Measurements from ENCODE around the gene BICC1. TPM values are rescaled to one million over a fixed set of nuclear protein-coding genes. Genes with fewer than 3 reads are reported as not detected.

The BICC1 gene
- total RNA-seq, 1 donor from 2014 or later = 9.3 TPM

DNA sequence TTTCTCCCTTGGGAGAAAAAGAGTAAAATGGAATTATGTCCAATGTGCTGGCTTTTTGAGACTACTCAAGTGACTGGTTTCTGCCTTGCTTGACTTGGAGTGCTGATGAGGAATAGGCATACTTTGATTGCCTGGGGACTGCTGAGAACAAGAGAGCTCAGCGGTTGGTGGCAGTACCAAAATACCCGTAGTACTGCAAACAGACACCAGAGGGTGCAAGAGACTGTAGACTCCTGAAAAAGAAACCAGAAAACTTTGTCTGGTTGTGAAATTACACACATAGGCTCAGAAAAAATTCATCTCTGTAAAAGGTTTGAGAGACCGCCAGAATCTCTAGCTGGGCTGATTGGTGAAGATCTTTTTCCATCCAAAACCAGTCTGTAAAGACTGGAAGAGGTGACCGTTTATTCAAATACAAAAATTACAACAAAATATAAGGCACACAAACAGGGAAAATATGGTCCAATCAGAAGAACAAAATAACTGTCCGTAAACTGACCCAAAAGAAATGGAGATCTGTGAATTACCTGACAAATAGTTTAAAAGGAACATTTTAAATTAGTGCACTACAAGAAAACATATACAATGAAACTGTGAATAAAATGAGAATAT, 18.5 kb downstream of the BICC1 start:
- Mint-ChIP-seq H3K4me1 (peaks cover 13% of the 10 kb centered on the region), H3K4me3 (no peak overlapping the region), H3K9me3 (peaks cover 28% of the 10 kb centered on the region), H3K36me3 (peaks cover 22% of the 10 kb centered on the region), H3K27me3 (ENCODE audit: low read depth) (peaks cover 4% of the 10 kb centered on the region), H3K27ac (no peak overlapping the region)
- TF ChIP-seq, protein P1, sequence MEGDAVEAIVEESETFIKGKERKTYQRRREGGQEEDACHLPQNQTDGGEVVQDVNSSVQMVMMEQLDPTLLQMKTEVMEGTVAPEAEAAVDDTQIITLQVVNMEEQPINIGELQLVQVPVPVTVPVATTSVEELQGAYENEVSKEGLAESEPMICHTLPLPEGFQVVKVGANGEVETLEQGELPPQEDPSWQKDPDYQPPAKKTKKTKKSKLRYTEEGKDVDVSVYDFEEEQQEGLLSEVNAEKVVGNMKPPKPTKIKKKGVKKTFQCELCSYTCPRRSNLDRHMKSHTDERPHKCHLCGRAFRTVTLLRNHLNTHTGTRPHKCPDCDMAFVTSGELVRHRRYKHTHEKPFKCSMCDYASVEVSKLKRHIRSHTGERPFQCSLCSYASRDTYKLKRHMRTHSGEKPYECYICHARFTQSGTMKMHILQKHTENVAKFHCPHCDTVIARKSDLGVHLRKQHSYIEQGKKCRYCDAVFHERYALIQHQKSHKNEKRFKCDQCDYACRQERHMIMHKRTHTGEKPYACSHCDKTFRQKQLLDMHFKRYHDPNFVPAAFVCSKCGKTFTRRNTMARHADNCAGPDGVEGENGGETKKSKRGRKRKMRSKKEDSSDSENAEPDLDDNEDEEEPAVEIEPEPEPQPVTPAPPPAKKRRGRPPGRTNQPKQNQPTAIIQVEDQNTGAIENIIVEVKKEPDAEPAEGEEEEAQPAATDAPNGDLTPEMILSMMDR (IDR thresholded peaks at IDR 0.05; ENCODE audit: unreplicated experiment) = peak; percentile 85
- peak in 1 of 2 experiments; percentile 78 for DNase-seq (ENCODE audit: low spot score in 2 of 2, unreplicated experiment in 2 of 2)

DNA sequence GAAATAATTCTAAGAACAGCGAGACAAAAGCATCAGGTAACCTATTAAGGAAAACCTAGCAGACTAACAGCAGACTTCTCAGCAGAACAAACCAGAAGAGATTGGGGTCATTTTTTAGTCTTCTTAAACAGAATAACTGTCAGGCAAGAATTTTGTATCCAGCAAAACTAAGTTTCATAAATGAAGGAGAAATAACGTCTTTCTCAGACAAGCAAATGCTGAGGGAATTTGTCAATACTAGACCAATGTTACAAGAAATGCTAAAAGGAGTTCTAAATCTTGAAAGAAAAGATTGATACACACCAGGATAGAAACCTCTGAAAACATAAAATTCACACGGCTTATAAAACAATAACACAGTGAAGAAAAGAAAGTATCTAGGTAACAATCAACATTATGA, 22.6 kb downstream of the BICC1 start:
- Mint-ChIP-seq H3K4me3 (no peak overlapping the region), H3K9me3 (peaks cover 67% of the 10 kb centered on the region), H3K4me1 (peaks cover 4% of the 10 kb centered on the region), H3K36me3 (peaks cover 35% of the 10 kb centered on the region), H3K27ac (no peak overlapping the region), H3K27me3 (ENCODE audit: low read depth) (no peaks in the 10 kb centered on the region)
- TF ChIP-seq, protein P1 (IDR thresholded peaks at IDR 0.05; ENCODE audit: unreplicated experiment) = no peak
- no peak for DNase-seq (ENCODE audit: low spot score in 2 of 2, unreplicated experiment in 2 of 2)

DNA sequence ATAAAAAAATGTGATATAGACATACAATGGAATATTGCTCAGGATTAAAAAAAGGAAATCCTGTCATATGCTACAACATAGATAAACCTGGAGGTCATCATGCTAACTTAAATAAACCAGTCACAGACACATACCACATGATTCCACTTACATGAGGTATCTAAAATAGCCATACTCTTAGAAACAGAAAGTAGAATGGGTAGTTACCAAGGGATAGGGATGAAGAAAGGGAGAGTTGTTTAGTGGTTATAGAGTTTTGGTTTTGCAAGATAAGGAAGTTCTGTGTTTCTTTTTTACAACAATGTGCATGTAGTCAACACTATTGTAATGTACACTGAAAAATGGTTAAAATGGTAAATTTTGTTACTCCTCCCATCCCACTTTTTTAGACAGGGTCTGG, 30.5 kb downstream of the BICC1 start:
- Mint-ChIP-seq H3K27ac (no peak overlapping the region), H3K4me1 (no peaks in the 10 kb centered on the region), H3K27me3 (ENCODE audit: low read depth) (no peaks in the 10 kb centered on the region), H3K9me3 (peaks cover 23% of the 10 kb centered on the region), H3K4me3 (no peak overlapping the region), H3K36me3 (peaks cover 10% of the 10 kb centered on the region)
- TF ChIP-seq, protein P1 (IDR thresholded peaks at IDR 0.05; ENCODE audit: unreplicated experiment) = no peak
- no peak for DNase-seq (ENCODE audit: low spot score in 2 of 2, unreplicated experiment in 2 of 2)

DNA sequence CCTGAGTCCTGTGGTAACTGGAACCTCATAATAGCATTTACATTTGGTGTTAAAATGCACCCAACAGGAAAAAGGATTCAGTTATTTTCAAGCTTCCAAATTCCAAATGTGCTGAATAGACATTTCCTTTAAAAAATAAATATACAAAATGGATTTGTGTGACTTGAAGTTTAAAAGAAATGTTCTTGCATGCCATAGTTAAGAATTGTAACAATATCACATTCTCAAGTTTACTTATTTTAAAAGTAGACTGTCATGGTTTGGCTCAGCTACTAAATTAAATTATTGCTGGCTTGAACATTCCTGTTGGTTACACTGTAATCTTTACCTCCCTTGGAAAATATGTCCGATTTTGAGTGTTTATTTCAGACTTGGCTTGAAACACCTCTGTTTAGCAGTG, 31.5 kb downstream of the BICC1 start:
- DNase-seq (ENCODE audit: low spot score in 2 of 2, unreplicated experiment in 2 of 2) = no peak
- no peak overlapping the region for H3K27ac Mint-ChIP-seq
- no peaks in the 10 kb centered on the region for H3K4me1 Mint-ChIP-seq
- H3K36me3 Mint-ChIP-seq = peaks cover 5% of the 10 kb centered on the region
- H3K9me3 Mint-ChIP-seq = peaks cover 13% of the 10 kb centered on the region
- no peaks in the 10 kb centered on the region for H3K27me3 Mint-ChIP-seq (ENCODE audit: low read depth)
- H3K4me3 Mint-ChIP-seq = no peak overlapping the region
- TF ChIP-seq, protein P1 (IDR thresholded peaks at IDR 0.05; ENCODE audit: unreplicated experiment) = no peak

DNA sequence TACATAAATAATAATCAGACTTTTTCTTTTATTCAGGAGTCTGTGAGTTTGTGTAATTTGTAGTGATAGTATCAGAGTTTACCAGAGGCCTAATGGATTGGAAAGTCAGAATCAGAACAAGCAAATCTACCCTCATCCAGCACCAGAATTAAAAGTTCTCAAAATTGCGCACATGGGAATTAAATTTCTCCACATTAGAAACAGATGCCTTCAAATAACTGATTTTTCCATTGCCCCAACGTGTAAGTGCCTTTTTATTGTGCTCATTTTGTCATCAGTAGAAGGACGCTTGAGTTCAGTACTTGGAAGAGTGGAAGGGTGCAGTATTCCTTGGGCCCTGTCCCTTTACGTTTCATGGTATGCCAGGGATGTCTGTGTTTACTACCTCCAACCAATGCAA, 32.8 kb downstream of the BICC1 start:
- no peak overlapping the region for H3K4me3 Mint-ChIP-seq
- no peak for DNase-seq (ENCODE audit: low spot score in 2 of 2, unreplicated experiment in 2 of 2)
- H3K36me3 Mint-ChIP-seq = no peaks in the 10 kb centered on the region
- TF ChIP-seq, protein P1 (IDR thresholded peaks at IDR 0.05; ENCODE audit: unreplicated experiment) = no peak
- no peaks in the 10 kb centered on the region for H3K4me1 Mint-ChIP-seq
- no peak overlapping the region for H3K27ac Mint-ChIP-seq
- H3K27me3 Mint-ChIP-seq (ENCODE audit: low read depth) = no peaks in the 10 kb centered on the region
- H3K9me3 Mint-ChIP-seq = no peaks in the 10 kb centered on the region

DNA sequence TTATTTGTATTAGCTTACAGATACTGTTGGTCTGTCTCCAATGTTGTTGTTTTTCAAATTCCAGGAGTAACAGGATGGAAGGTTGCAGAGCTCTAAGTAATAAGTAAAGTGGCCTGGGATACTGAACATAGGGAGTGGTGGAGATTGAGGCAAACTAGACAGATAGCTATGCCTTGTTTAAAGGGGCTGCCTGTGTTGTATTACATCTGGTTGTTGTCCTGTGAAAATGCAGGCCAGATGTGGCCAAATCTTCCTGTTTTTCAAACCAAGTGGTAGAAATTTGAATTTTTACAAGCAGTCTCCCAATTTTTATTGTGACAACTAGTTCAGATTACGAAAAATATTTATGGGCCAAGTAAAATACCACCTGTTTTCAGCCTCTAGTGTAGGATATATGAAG, 33.5 kb downstream of the BICC1 start:
- DNase-seq (ENCODE audit: low spot score in 2 of 2, unreplicated experiment in 2 of 2) = no peak
- no peaks in the 10 kb centered on the region for H3K4me1 Mint-ChIP-seq
- H3K36me3 Mint-ChIP-seq = no peaks in the 10 kb centered on the region
- H3K4me3 Mint-ChIP-seq = no peak overlapping the region
- no peak overlapping the region for H3K27ac Mint-ChIP-seq
- H3K9me3 Mint-ChIP-seq = no peaks in the 10 kb centered on the region
- no peaks in the 10 kb centered on the region for H3K27me3 Mint-ChIP-seq (ENCODE audit: low read depth)
- TF ChIP-seq, protein P1 (IDR thresholded peaks at IDR 0.05; ENCODE audit: unreplicated experiment) = no peak

Data from mesothelial cell of epicardium (in vitro differentiated cells).